ENCODE data around the gene HAUS3.
"Not testable (repeated sequence)": the region's sequence is repeated elsewhere in the genome, so short reads cannot be mapped to it uniquely, and the experiment has no call there.

The HAUS3 gene

DNA sequence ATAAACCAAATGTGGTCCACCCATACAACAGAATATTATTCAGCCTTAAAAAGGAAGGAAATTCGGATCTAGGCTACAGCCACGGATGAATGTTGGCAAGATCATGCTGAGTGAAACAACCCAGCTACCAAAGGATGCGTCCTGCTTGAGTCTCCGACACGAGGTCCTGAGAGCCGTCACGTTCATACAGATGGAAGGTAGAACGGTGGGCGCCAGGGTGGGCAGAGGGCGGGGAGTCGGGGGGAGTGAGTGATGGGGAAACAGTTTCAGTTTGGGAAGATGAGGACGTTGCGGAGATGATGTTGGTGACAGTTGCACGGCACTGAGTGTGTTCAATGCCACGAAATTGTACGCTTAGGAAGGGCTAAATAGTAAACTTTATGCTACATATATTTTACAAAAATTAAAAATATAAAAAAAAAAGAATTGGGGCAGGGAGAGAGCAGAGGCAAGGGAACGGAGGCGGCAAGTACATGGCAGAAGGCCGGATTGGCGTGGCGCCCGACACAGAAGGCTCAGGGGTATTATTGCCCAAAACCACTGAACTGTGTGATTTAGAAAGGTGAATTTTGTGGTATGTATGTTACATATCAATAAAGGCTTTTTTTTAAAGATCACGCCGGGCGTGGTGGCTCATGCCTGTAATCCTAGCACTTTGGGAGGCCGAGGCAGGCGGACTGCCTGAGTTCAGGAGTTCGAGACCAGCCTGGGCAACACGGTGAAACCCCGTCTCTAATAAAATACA is 34.8 kb upstream of the HAUS3 start:
- DNase-seq (ENCODE audit: low read depth in 2 of 3, low spot score in 1 of 3): no peak

GRCh38 chr4:2275546-2276251 is 33.8 kb upstream of the HAUS3 start:
- DNase-seq (ENCODE audit: low read depth in 2 of 3, low spot score in 1 of 3): no peak

DNA sequence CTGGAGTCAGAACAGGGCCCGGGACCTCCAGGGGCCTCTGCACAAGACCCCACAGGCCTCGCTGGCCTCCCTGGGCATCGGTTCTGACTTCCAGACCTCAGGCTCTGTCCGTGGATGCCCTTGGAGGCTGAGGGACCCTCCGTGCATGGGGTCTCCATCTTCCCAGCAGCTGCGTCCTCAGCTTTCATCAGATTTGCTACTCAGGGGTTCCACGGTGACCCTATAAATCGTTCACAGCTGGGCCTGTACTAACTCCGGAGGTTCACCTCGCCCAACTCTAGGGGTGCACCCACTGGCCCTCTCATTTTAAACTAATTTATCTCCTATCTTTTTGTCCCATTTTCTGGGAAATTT is 33.1 kb upstream of the HAUS3 start:
- DNase-seq (ENCODE audit: low read depth in 2 of 3, low spot score in 1 of 3): not testable (repeated sequence)

DNA sequence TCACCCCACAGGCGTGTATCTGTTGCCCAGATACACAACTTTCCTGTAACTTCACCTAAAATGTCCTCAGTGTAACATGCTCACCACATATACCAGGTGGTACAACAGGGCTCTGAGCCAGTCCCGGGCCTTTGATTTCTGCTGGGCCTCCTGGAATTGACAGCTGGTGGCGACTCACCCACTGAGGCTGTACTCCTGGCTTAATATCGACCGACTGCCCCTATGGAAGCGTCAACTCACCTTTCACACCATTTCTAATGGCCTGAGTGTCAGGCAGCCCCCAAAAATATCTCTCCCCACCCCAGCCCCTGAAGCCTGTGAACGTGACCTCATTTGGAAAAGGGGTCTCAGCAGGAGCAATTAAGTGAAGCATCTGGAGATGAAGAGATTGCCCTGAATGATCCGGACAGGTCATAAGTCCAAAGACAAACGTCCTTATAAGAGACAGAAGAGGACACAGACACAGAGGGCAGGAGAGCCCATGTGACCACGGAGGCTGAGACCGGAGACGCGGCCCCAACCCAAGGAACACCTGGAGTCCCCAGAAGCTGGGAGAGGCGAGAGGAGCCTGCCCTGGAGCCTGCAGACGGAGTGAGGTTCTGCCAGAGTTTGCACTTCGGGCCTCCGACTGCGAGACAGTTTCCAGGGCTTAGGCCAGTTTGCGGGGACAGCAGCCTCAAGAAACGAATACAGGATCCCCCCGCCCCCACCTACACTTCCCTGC is 32.6 kb upstream of the HAUS3 start:
- DNase-seq (ENCODE audit: low read depth in 2 of 3, low spot score in 1 of 3): no peak

- DNase-seq (ENCODE audit: low read depth in 2 of 3, low spot score in 1 of 3): no peak
Observed at GRCh38 chr4:2273657-2274319, 31.9 kb upstream of the HAUS3 start.

DNA sequence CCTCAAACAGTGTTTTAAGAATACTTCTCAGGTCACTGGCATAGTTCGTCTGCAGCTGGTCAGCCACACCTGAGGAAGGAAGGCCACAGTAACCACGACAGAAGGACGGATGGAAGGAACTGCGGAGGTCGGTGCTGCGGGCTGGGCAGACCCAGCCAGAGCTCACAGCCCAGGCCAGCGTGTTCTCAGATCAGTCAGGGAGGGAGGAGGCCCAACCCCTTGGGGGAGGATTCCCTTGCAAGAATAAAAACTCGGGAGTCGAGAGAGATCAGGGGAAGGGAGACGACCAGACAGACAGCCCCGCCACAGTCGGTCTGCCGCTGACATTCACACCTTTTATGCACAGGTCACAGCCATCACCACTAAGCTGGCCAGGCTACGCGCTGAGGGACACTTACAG is 31.3 kb upstream of the HAUS3 start:
- DNase-seq (ENCODE audit: low read depth in 2 of 3, low spot score in 1 of 3): no peak

DNA sequence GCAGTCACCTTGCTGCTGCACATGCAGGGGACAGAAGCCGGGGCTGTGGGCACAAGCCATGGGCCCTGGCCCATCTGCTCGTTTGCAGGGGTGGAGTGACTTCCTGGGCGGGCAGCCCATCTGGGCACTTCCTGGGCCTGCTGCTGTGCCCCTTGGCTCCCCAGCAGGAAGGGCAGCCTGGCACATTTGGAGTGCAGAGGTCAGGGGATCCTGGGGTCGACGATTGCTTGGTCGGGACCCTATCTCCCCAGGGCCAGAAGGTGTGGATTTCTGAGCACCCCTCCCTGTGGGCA is 30.9 kb upstream of the HAUS3 start:
- DNase-seq (ENCODE audit: low read depth in 2 of 3, low spot score in 1 of 3): no peak

GRCh38 chr4:2272026-2272827 is 30.3 kb upstream of the HAUS3 start:
- no peak for DNase-seq (ENCODE audit: low read depth in 2 of 3, low spot score in 1 of 3)

GRCh38 chr4:2271279-2272025 is 29.5 kb upstream of the HAUS3 start:
- DNase-seq (ENCODE audit: low read depth in 2 of 3, low spot score in 1 of 3): no peak

- DNase-seq (ENCODE audit: low read depth in 2 of 3, low spot score in 1 of 3): no peak
Observed at GRCh38 chr4:2270341-2271165, 28.6 kb upstream of the HAUS3 start.

DNA sequence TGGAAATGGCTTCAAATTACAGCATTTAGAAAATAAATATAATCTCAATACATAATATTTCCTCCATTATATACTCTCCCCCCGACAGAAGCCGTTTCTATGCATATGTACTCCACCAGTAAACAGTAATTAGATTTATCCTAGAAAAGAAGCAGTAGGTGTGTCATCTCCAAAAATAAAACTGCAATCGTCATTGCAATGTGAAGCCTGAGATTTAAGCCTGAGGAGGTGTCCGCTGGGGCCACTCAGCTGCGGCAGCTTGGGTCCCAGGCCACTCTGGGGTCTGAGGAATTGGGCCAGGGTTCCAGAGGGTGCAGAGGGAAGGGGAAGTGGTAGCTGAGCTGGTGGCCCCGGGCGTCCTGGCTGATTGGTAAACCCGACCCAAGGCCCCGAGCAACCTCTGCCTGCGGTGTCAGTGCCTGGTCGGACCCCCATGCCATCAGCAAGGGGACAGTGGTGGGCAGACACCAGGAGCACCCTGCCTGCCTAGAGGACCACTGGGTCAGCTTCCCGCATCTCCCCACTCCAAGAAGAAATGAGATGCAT is 27.8 kb upstream of the HAUS3 start:
- no peak for DNase-seq (ENCODE audit: low read depth in 2 of 3, low spot score in 1 of 3)

GRCh38 chr4:2269206-2269531 is 27.2 kb upstream of the HAUS3 start:
- DNase-seq (ENCODE audit: low read depth in 2 of 3, low spot score in 1 of 3): no peak

DNA sequence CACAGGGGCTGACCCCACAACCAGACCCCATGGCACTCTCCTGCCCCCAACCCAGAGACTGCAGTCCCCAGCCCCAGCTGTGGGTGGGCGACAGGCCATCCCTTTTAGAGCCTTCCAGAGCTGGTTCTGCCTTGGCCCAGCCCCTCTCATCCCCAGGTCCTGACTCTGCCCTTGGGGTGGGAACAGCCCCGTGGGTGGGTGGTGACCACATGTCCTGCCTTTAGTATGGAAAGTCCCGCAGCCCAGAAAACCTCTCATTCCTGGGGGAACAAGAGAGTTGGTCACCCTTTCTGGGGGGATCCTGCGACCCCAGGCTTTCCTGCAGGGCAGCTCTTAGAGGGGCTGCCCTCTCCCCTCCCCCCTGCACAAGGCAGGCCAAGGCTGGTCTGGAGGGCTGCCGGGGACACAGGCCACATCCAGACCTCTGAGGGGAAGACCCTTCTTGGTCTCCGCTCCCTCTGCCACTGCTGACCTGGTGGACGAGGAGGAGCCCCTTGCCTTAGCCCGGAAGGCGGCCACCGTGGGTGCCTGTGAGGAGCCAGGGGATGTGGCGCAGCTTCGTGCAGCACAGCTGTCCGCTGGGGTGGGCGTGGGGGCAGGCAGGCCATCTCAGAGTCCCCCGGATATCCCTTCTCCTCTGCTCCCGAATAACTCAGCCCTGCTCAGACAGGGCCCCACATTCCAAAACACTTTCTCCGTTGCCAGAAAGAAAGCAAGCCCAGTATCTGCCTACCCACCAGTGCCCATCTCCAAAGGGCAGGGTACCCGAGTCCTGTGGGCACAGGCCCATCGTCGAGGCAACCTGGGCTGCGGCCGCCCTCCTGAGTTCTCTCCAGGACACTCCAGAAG is 26.7 kb upstream of the HAUS3 start:
- no peak for DNase-seq (ENCODE audit: low read depth in 2 of 3, low spot score in 1 of 3)

DNA sequence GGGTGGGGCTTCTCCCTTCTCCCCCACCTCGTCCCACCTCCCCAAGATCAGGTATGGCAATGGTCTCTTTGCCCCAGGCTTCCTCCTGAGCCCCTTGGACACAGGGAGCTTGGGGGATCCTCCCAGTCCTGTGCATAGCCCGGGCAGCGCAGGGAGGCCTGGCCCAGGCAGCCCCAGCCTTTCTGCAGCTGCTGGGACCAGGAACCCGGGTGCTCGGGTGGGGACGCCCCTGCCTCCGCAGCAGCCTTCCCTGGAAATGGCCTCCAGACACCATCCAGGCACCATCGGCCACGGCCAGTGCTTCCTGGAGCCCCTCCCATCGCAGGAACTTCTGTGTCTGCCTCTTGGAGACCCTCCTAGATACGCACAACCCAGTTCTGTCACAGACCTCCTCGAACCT is 25.9 kb upstream of the HAUS3 start:
- DNase-seq (ENCODE audit: low read depth in 2 of 3, low spot score in 1 of 3): no peak

DNA sequence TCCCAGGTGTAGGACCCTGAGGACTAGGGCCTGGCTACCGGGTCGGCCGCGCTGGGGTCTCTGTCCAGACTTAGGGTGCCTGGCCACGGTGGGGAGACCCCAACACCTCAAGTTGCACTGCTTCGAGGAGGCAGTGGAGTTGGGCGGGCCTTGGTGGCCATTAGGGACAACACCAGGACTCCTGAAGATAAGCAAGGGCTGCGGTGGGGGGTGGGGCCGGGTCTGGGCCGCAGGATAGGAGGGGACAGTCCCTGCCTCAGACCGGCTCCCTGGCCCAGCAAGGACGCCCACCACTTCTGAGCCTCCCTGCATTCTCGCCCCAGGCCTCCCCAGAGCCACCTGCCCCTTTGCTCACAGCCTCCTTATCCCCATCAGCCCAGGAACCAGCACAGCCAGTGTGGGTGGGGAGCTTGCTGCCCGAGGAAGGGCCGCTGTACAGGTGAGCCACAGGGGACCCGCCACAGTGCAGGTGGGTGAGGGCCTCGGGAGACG is 25.4 kb upstream of the HAUS3 start:
- no peak for DNase-seq (ENCODE audit: low read depth in 2 of 3, low spot score in 1 of 3)

DNA sequence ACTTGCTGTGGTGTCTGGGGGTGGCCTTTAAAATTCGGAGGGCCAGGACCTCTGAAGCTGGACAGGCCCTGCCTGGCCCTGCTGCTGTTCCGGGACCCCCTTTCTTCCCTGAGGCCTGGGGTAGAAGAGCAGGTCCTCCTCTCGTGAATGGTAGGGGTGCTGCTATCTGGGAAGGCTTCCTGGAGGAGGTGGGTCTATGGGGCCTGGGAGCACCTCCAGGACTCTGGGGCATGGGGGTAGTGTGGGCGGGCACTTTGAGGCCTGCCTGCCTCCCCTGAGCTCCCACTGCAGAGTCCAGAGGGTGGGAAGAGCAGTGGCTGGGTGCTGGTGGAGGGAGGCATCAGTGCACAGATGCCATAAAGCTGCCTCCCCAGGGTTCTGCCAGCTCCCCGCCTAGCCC is 24.9 kb upstream of the HAUS3 start:
- DNase-seq (ENCODE audit: low read depth in 2 of 3, low spot score in 1 of 3): no peak

GRCh38 chr4:2266181-2266580 is 24.3 kb upstream of the HAUS3 start:
- DNase-seq (ENCODE audit: low read depth in 2 of 3, low spot score in 1 of 3): no peak

All from stimulated activated CD4-positive, alpha-beta T cell treated with anti-CD3 and anti-CD28 coated beads, Interleukin-12 subunit alpha, Interleukin-12 subunit beta, amount 100 ng/mL, for 48 hours (primary cell).